ENCODE results near the gene EIF5. TPM values are rescaled to one million over a fixed set of nuclear protein-coding genes. Genes with fewer than 3 reads are reported as not detected.

The EIF5 gene
- total RNA-seq, 1 donor from 2014 or later: 256 TPM

DNA sequence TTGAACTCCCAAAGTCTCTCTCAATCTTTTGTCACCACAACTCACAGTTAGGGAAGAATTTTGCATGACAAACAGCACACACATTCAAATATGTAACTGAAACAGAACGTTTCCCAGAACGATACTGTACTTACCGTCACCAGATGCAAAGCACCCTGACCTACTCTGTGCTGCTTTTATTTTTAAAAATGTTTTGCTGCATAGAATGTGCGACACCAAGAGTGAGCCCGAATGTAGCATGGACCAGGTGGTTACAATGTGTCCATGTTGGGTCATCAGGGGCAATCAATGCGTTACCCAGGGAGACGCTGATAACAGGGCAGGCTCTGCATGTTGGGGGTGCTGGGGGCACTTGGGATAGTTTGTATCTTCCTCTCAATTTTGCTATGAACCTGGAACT is 14.6 kb upstream of the EIF5 start:
- H3K27ac Mint-ChIP-seq: no peak overlapping the region
- H3K27me3 Mint-ChIP-seq (ENCODE audit: low read depth): peaks cover 3% of the 10 kb centered on the region
- TF ChIP-seq, protein P1, sequence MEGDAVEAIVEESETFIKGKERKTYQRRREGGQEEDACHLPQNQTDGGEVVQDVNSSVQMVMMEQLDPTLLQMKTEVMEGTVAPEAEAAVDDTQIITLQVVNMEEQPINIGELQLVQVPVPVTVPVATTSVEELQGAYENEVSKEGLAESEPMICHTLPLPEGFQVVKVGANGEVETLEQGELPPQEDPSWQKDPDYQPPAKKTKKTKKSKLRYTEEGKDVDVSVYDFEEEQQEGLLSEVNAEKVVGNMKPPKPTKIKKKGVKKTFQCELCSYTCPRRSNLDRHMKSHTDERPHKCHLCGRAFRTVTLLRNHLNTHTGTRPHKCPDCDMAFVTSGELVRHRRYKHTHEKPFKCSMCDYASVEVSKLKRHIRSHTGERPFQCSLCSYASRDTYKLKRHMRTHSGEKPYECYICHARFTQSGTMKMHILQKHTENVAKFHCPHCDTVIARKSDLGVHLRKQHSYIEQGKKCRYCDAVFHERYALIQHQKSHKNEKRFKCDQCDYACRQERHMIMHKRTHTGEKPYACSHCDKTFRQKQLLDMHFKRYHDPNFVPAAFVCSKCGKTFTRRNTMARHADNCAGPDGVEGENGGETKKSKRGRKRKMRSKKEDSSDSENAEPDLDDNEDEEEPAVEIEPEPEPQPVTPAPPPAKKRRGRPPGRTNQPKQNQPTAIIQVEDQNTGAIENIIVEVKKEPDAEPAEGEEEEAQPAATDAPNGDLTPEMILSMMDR (IDR thresholded peaks at IDR 0.05; ENCODE audit: unreplicated experiment): no peak
- no peaks in the 10 kb centered on the region for H3K4me1 Mint-ChIP-seq
- DNase-seq (ENCODE audit: low spot score in 2 of 2, unreplicated experiment in 2 of 2): no peak
- no peaks in the 10 kb centered on the region for H3K9me3 Mint-ChIP-seq
- H3K4me3 Mint-ChIP-seq: no peak overlapping the region
- no peaks in the 10 kb centered on the region for H3K36me3 Mint-ChIP-seq

DNA sequence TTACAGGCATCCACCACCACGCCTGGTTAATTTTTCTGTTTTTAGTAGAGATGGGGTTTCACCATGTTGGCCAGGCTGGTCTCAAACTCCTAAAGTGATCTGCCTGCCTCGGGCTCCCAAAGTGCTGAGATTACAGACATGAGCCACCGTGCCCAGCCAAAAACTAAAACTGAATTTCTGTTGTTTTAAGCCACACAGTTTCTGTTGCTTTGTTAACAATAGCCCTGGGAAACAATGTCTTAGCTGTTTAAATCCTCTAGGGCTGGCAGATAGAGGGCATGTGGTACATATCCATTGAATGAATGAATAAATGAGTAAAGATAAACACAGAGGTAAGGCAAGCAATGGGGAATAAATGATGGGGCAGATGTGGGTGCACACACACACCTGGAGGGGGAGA is 8.0 kb upstream of the EIF5 start:
- TF ChIP-seq, protein P1 (IDR thresholded peaks at IDR 0.05; ENCODE audit: unreplicated experiment): no peak
- Mint-ChIP-seq H3K9me3 (no peaks in the 10 kb centered on the region), H3K27me3 (ENCODE audit: low read depth) (peaks cover 14% of the 10 kb centered on the region), H3K27ac (no peak overlapping the region), H3K4me3 (no peak overlapping the region), H3K4me1 (peaks cover 1% of the 10 kb centered on the region), H3K36me3 (no peaks in the 10 kb centered on the region)
- DNase-seq (ENCODE audit: low spot score in 2 of 2, unreplicated experiment in 2 of 2): no peak

DNA sequence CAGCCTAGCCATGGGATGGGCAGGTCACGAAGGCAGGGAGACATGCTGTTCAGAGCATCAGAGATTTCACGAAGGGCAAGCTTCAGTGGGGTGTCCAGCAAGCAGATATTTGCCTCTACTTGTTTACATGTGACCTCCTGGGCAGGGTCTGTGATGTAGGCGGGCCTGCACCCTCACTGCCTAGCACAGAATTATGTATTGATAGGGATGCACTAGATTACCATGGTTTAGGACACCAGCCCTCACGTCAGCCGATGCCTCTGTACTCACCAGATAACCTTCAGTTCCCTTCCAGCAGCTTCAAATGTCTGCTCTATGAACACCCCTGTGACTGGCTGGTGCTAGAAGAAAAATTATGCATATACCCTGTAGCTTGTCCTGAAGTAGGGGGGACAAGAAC is 5.1 kb upstream of the EIF5 start:
- Mint-ChIP-seq H3K9me3 (no peaks in the 10 kb centered on the region), H3K4me3 (no peak overlapping the region), H3K36me3 (no peaks in the 10 kb centered on the region), H3K27me3 (ENCODE audit: low read depth) (peaks cover 11% of the 10 kb centered on the region), H3K4me1 (peaks cover 15% of the 10 kb centered on the region), H3K27ac (no peak overlapping the region)
- TF ChIP-seq, protein P1 (IDR thresholded peaks at IDR 0.05; ENCODE audit: unreplicated experiment): no peak
- DNase-seq (ENCODE audit: low spot score in 2 of 2, unreplicated experiment in 2 of 2): no peak

DNA sequence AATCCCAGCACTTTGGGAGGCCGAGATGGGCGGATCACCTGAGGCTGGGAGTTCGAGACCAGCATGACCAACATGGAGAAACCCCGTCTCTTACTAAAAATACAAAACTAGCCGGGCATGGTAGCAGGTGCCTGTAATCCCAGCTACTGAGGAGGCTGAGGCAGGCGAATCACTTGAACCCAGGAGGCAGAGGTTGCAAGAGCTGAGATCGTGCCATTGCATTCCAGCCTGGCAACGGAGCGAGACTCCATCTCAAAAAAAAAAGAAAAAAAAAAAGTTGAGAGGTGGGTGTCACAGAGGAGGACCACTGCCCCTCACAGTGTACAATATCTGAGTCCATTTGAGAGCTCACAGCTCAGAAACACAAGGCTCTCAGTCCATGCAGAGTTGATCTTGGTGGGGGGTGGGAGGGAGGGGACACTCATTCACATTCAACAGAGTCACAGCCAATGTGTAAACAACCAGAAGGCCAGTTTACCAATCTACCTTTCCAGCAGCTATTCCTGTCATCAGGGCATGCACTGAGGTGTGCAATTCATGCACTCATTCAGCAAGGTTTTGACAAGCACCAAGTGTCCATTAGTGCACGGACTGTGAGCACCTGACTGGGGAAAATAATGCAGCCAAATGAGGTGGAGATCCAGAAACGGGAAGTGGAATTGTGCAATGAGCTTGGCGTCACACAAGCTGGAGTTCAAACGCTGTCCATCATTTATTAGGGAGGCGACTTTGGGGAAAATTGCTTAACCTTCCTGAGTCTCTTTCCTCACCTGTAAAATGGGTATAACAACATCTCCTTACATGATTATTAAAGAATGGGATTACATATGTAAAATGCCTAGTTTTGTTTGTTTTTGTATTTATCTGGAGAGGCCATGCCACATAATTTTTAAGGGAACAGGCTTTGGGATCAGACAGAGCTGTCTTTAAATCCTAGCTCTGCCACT is 4.4 kb upstream of the EIF5 start:
- H3K27ac Mint-ChIP-seq: no peak overlapping the region
- H3K27me3 Mint-ChIP-seq (ENCODE audit: low read depth): peaks cover 8% of the 10 kb centered on the region
- no peak for DNase-seq (ENCODE audit: low spot score in 2 of 2, unreplicated experiment in 2 of 2)
- no peak overlapping the region for H3K4me3 Mint-ChIP-seq
- H3K36me3 Mint-ChIP-seq: no peaks in the 10 kb centered on the region
- no peaks in the 10 kb centered on the region for H3K9me3 Mint-ChIP-seq
- peaks cover 15% of the 10 kb centered on the region for H3K4me1 Mint-ChIP-seq
- TF ChIP-seq, protein P1 (IDR thresholded peaks at IDR 0.05; ENCODE audit: unreplicated experiment): no peak

DNA sequence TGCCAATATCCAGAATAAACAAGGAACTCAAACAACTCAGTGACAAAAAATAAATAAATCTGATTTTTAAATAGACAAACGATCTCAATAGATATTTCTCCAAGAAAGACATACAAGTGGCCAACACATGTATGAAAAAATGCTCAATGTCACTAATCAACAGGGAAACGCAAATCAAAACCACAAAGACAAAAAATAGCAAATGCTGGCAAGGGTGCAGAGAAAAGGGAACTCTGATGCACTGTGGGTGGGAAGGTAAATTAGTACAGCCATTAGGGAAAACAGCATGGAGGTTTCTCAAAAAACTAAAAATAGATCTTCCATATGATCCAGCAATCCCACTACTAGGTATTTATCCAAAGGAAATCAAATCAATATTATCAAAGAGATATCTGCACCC is 3.5 kb upstream of the EIF5 start:
- Mint-ChIP-seq H3K27ac (no peak overlapping the region), H3K9me3 (no peaks in the 10 kb centered on the region), H3K4me1 (peaks cover 19% of the 10 kb centered on the region), H3K36me3 (no peaks in the 10 kb centered on the region), H3K4me3 (no peak overlapping the region), H3K27me3 (ENCODE audit: low read depth) (peaks cover 8% of the 10 kb centered on the region)
- TF ChIP-seq, protein P1 (IDR thresholded peaks at IDR 0.05; ENCODE audit: unreplicated experiment): no peak
- DNase-seq (ENCODE audit: low spot score in 2 of 2, unreplicated experiment in 2 of 2): no peak
